ENCODE results near the gene C1orf141.
A peak's percentile ranks its signal among the peaks of the same experiment; 100 is the strongest.

C1orf141 gene

DNA sequence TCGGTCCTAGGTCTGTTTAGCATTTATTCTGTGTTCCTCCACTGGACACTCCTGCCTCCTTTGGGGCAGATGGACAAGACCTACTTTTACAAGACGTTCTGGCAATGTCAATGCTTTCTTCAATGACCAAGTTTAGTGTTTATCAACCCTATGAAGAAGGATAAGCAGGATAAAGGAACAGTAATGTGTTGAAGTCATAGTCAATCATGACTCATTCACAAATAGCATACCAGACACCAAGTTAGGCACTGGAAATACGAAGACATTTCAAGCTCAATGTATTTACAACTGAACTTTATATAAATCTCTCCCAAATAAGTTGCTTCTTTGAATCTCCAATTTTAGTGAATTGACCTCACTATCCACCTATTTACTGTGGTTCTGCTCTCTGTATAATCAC, 76.0 kb downstream of the C1orf141 start:
- H3K9me3 ChIP-seq, result no peaks in the 10 kb centered on the region
- peaks cover 0 to 17% (median 0%) of the 10 kb centered on the region in 4 donors for H3K4me1 ChIP-seq
- DNase-seq, result no peak
- no peak overlapping the region for H3K27ac ChIP-seq
- no peaks in the 10 kb centered on the region for H3K27me3 ChIP-seq
- H3K36me3 ChIP-seq, result no peaks in the 10 kb centered on the region
- TF ChIP-seq, protein P1, sequence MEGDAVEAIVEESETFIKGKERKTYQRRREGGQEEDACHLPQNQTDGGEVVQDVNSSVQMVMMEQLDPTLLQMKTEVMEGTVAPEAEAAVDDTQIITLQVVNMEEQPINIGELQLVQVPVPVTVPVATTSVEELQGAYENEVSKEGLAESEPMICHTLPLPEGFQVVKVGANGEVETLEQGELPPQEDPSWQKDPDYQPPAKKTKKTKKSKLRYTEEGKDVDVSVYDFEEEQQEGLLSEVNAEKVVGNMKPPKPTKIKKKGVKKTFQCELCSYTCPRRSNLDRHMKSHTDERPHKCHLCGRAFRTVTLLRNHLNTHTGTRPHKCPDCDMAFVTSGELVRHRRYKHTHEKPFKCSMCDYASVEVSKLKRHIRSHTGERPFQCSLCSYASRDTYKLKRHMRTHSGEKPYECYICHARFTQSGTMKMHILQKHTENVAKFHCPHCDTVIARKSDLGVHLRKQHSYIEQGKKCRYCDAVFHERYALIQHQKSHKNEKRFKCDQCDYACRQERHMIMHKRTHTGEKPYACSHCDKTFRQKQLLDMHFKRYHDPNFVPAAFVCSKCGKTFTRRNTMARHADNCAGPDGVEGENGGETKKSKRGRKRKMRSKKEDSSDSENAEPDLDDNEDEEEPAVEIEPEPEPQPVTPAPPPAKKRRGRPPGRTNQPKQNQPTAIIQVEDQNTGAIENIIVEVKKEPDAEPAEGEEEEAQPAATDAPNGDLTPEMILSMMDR (IDR thresholded peaks at IDR 0.05), result no peak
- intact Hi-C loops (cut with DNase I; ENCODE audit: low total_unique reads), result loop anchor here (10.0 kb wide), 2 partner anchors 64 to 134 kb away; partner anchors contain the start of genes DNAI4 and MIER1
- H3K4me3 ChIP-seq, result no peak overlapping the region

DNA sequence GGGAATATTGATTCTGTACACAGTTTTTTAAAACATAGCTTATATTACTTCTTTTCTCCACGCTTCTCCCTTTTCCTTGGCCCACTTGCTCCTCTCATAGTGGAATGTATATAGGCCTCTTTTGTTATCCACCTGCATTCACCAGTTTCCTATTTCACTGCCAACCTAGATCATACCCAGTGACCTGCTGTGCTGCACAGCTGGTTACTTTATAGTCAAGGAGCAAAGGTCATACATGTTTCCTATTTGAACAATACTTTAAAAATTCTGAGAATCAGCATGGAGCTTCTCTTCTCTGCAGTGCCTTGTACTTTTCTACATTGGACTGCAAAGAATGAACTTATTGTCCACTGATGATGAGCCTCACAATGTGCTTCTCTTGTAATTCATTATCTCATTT, 76.5 kb downstream of the C1orf141 start:
- Histone ChIP-seq H3K4me1 (peaks cover 0 to 17% (median 0%) of the 10 kb centered on the region in 4 donors), H3K4me3 (no peak overlapping the region), H3K27me3 (no peaks in the 10 kb centered on the region), H3K36me3 (no peaks in the 10 kb centered on the region), H3K27ac (no peak overlapping the region), H3K9me3 (no peaks in the 10 kb centered on the region)
- intact Hi-C loops (cut with DNase I; ENCODE audit: low total_unique reads), result loop anchor here (10.0 kb wide), 2 partner anchors 63 to 133 kb away; partner anchors contain the start of genes DNAI4 and MIER1
- TF ChIP-seq, protein P1 (IDR thresholded peaks at IDR 0.05), result no peak
- no peak for DNase-seq

DNA sequence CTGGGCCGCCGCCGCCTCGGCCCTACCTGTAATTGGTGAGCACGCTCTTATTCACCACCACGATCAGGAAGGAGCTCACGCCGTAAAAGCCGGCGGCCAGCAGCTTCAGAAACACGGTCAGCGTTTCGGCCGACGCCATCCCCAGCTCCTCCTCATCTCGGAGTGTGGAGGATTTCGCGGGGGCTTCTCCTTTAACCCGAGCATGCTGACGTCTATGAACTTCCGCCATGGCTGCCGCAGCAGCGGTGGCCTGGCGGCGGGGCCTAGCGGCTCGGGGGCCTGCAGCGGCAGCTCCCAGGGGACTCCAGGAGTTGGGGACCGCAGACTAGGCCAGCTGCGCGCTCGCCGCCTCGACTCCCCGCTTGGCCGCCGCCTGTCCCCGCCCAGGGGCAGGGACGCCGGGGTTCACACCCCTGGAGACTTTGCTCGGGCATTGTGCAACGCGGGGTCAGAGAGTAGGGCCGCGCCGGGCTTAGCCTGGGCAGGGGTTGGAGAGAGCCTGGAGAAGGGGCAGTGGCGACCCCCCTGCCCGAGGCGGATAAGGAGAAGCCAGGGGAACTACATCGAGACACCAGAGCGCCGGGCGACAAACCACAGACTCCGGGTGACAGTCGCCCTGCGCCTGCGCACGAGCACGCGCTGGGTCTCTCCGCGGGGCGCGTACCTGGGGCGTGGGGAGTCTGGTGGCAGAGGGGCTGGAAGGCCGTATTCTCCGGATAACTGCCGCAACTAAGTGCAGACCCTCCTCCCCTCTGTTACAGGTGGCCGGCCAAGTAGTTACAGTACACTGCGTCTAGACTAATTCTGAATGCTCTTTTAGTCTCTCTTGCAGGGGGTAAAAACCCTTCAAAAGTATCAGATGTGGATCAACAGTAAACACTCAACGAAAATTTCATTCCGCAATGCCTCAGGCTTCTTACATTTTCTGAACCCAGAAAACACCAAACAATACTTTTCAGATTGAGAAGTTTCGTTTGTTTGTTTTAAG, 80.7 kb downstream of the C1orf141 start, which contains the start of gene SLC35D1:
TSS of gene SLC35D1 (minus strand) at position 364 of the 988 bp plus-strand sequence. CDS start at position 229, 135 bp downstream.
- peak; percentile 70 to 87 for DNase-seq
- H3K36me3 ChIP-seq, result peaks cover 3 to 8% (median 3%) of the 10 kb centered on the region in 3 donors
- TF ChIP-seq, protein P1 (IDR thresholded peaks at IDR 0.05), result no peak
- peak within 1 kb of the TSS; percentile 92 to 93 for H3K27ac ChIP-seq
- no peaks in the 10 kb centered on the region for H3K27me3 ChIP-seq
- H3K4me1 ChIP-seq, result peaks cover 0 to 30% (median 11%) of the 10 kb centered on the region in 4 donors
- intact Hi-C loops (cut with DNase I; ENCODE audit: low total_unique reads), result loop anchor here (5.0 to 10.0 kb wide), 3 partner anchors 37 to 129 kb away; partner anchors contain the start of genes DNAI4 and MIER1
- no peaks in the 10 kb centered on the region for H3K9me3 ChIP-seq
- H3K4me3 ChIP-seq, result peak within 1 kb of the TSS; percentile 74 to 81

DNA sequence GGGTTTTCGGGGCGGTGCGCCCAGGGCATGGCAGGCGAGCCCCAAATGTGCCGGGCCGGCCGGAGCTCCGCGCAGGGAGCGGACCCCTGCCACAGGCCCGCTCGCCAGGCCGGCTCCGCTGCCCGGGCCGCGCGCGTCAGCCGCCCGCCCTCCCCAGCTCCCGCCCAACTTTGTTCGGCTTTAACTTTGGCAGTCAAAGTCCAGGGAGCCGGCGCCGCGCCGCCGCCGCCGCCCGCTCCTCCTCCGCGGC, 81.3 kb downstream of the C1orf141 start:
- peak; percentile 42 to 80 for DNase-seq
- peak overlapping the region; percentile 92 to 93 for H3K27ac ChIP-seq
- peak overlapping the region; percentile 74 to 81 for H3K4me3 ChIP-seq
- peaks cover 0 to 30% (median 11%) of the 10 kb centered on the region in 4 donors for H3K4me1 ChIP-seq
- H3K36me3 ChIP-seq, result peaks cover 9 to 14% (median 9%) of the 10 kb centered on the region in 3 donors
- intact Hi-C loops (cut with DNase I; ENCODE audit: low total_unique reads), result loop anchor here (5.0 to 10.0 kb wide), 3 partner anchors 36 to 129 kb away; partner anchors contain the start of genes DNAI4 and MIER1
- no peaks in the 10 kb centered on the region for H3K27me3 ChIP-seq
- TF ChIP-seq, protein P1 (IDR thresholded peaks at IDR 0.05), result no peak
- H3K9me3 ChIP-seq, result no peaks in the 10 kb centered on the region

DNA sequence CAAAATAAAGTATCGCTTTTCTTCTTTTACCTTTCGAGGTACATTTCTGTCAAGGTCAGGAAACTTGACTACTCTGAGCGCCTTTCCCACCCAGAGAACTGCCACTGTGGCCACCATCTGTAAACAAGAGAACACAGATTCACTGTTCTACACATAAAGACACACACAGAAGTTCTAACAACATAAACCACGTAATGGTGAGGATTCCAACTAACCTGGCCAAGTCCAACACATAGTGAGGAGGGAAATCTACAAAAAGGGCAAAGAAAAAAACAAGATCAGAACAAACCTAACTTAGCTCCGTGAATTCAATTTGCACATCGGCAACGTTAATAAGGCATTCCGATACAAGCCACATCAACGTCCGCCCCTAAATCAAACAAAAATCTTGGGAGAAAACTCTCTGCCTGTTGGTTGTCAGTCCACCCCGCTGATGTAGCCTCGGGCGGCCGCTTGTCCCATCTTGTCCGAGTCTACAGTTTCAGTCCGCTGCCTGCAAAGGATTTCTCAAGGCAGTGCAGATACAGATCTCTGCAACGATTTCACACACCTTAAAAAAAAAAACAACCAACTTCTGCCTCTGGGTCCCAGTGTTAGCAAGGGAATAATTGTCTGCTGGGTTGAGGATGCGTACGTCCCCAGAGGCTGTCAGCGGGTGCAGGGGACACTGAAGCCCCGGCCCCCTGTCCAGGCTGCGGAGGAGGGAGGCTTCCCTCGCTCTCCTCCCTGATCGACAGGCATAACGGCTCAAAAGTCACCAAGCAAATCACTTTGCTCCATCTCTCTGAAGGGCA, 81.8 kb downstream of the C1orf141 start:
- TF ChIP-seq, protein P1 (IDR thresholded peaks at IDR 0.05), result no peak
- Histone ChIP-seq H3K9me3 (no peaks in the 10 kb centered on the region), H3K36me3 (peaks cover 14 to 19% (median 15%) of the 10 kb centered on the region in 3 donors), H3K4me1 (peaks cover 0 to 30% (median 11%) of the 10 kb centered on the region in 4 donors), H3K4me3 (peak overlapping the region; percentile 74 to 81), H3K27ac (peak overlapping the region; percentile 92 to 93), H3K27me3 (no peaks in the 10 kb centered on the region)
- DNase-seq, result peak in 1 of 2 donors; percentile 48
- intact Hi-C loops (cut with DNase I; ENCODE audit: low total_unique reads), result loop anchor here (5.0 to 10.0 kb wide), 3 partner anchors 36 to 128 kb away; partner anchors contain the start of genes DNAI4 and MIER1

All from tibial artery (tissue), 4 donors.